ENCODE measurements around the gene CNOT9.

The CNOT9 gene

GRCh38 chr2:218577482-218578220 is 9.0 kb downstream of the CNOT9 start:
- no peak for DNase-seq (ENCODE audit: low read depth)

GRCh38 chr2:218578272-218578877 is 9.7 kb downstream of the CNOT9 start:
- no peak for DNase-seq (ENCODE audit: low read depth)

GRCh38 chr2:218582076-218582475 is 13.4 kb downstream of the CNOT9 start:
- DNase-seq (ENCODE audit: low read depth): no peak

- no peak for DNase-seq (ENCODE audit: low read depth)
These were observed 15.6 kb downstream of the CNOT9 start for GRCh38 chr2:218583983-218584850.

- no peak for DNase-seq (ENCODE audit: low read depth)
These were observed 16.9 kb downstream of the CNOT9 start for GRCh38 chr2:218585541-218585940.

- DNase-seq (ENCODE audit: low read depth): no peak
These were observed 36.8 kb downstream of the CNOT9 start for GRCh38 chr2:218605432-218605831.

GRCh38 chr2:218607436-218608115 is 38.9 kb downstream of the CNOT9 start, which contains the start of gene PLCD4:
TSS of gene PLCD4 (plus strand) at chr2:218607899. CDS start at chr2:218615740, 7,841 bp downstream.
- no peak for DNase-seq (ENCODE audit: low read depth)

- DNase-seq (ENCODE audit: low read depth): no peak
These were observed 47.3 kb downstream of the CNOT9 start for GRCh38 chr2:218615868-218616315.

GRCh38 chr2:218618102-218618860 is 49.6 kb downstream of the CNOT9 start:
- no peak for DNase-seq (ENCODE audit: low read depth)

GRCh38 chr2:218621007-218621406 is 52.4 kb downstream of the CNOT9 start:
- no peak for DNase-seq (ENCODE audit: low read depth)

- no peak for DNase-seq (ENCODE audit: low read depth)
These were observed 54.1 kb downstream of the CNOT9 start for GRCh38 chr2:218622606-218623365.

- no peak for DNase-seq (ENCODE audit: low read depth)
These were observed 54.7 kb downstream of the CNOT9 start for GRCh38 chr2:218623366-218623705.

GRCh38 chr2:218626369-218626768 is 57.7 kb downstream of the CNOT9 start:
- DNase-seq (ENCODE audit: low read depth): no peak

GRCh38 chr2:218627939-218628338 is 59.3 kb downstream of the CNOT9 start:
- no peak for DNase-seq (ENCODE audit: low read depth)

- no peak for DNase-seq (ENCODE audit: low read depth)
These were observed 63.2 kb downstream of the CNOT9 start for GRCh38 chr2:218631837-218632236.

GRCh38 chr2:218635719-218636118 is 67.1 kb downstream of the CNOT9 start:
- DNase-seq (ENCODE audit: low read depth): no peak

- DNase-seq (ENCODE audit: low read depth): no peak
These were observed 69.7 kb downstream of the CNOT9 start for GRCh38 chr2:218638372-218638771.

GRCh38 chr2:218642121-218642656 is 73.5 kb downstream of the CNOT9 start:
- no peak for DNase-seq (ENCODE audit: low read depth)

- no peak for DNase-seq (ENCODE audit: low read depth)
These were observed 74.1 kb downstream of the CNOT9 start for GRCh38 chr2:218642786-218643185.

- no peak for DNase-seq (ENCODE audit: low read depth)
These were observed 75.2 kb downstream of the CNOT9 start for GRCh38 chr2:218643751-218644310.
